HG03457 (cell line): ENCODE data around the gene AOPEP.

Experiments
- ATAC-seq: cut with Tn5 transposase; IDR thresholded peaks from one replicate; pipeline ENCODE4 v1.9.1; 2021; ENCODE audit warnings: moderate number of reproducible peaks; ENCODE audit not compliant: unreplicated experiment

The AOPEP gene

DNA sequence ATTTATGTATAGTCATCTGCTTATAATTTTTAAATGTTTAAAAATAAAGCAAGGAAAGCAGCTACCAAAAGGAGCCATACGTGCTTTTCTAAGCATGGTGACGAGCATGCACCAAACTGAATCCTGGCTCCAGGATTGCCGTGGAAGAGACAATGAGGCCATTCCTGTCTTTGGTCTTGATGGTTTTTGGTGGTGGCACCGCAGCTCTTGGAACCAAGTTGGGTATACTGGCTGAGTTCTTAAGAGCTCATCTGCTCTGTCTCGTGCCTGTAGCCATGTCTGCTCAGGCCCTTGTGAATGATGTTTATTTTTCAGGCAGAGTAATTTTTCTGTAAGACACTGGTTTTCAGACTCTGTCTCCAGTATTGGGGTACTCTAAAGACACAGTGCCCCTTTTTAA lies 345.0 kb downstream of the AOPEP start:
- no peak for ATAC-seq

DNA sequence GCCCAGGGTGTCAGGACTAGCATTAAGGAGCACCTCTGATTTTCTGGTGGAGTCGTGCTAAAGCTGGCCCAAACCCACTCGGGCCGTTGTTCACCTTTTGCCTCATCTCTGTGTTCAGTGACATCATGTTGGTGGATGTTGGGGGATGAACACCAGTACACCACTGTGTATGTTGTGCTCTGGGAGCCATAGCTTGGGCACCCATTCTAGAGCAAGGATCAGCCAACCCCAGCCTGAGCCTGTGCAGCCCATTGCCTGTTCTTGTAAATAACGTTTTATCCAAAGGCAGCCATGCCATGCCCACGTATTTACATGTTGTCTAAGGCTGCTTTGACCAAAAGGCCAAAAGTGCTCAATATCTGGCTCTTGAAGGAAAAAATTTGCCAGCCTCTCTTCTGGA lies 345.4 kb downstream of the AOPEP start:
- no peak for ATAC-seq

- no peak for ATAC-seq
Observed at GRCh38 chr9:95073042-95073607, 346.6 kb downstream of the AOPEP start.

DNA sequence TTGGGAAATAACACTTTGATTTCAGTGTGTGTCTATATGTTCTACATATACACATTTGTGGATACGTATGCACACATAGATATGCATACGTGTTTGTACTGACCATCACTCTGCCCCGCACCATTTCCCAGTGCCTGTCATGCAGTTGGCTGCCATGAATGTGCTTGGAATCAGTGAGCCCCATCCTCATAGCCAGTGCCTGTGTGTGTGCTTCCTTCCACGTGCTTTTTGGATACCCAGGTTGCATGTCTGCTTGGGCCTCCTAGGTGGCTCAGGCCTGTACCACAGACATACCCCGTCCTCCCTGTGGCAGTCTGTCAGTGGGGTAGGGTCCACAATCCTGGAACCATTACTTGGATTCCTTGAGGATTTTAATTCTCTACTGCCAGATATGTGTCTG lies 347.4 kb downstream of the AOPEP start:
- no peak for ATAC-seq

DNA sequence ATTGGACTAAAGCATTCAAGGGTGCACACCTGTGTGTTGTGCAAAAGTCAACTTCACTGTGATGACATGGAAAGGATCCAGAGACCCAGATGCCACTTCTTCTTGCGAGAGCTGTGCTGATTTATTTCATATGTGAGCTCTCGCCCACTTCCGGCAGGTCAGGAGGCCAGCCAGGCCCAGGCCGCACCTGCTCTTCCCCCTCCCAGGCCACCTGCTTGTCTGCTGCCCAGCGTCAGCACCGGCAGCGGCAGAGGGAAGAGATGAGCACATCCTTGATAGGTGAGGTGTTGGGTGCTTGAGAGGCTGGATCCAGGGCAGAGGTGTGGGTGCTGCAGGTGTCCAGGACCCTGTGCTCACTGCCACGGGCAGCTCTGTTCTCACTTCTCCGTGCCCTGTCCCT lies 348.1 kb downstream of the AOPEP start:
- ATAC-seq = no peak

- no peak for ATAC-seq
Observed at GRCh38 chr9:95075700-95076099, 349.2 kb downstream of the AOPEP start.

GRCh38 chr9:95076696-95077052 lies 350.2 kb downstream of the AOPEP start:
- ATAC-seq = no peak

GRCh38 chr9:95077053-95077765 lies 350.7 kb downstream of the AOPEP start:
- ATAC-seq = no peak

DNA sequence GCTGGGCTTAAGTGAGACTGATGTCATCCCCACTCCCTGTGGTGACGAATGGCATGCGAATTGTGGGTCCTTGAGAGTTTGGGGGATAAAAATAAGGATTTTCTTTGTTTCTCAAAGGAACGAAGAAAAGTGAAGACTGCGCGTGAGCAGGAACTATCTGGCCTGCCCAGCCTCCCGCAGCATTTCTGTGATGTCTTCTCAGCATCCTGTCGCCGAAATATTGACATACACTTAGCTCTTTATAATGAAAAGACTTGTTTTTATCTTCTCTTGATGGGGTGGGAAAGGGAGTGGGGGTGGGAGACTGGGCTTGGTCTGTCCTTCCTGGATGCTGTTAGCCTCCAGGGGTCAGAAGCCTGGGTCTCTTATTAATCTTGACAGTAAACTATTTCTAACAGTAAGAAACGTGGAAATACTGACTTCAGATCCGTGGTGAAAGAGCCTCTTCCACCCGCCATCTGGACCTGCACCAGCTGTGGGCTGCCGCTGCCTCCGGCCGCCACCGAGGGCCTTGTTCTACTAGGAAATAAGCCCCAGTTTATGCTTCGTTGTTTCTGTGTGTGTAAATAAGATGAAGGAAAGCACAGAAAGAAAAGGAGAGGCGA lies 351.4 kb downstream of the AOPEP start:
- ATAC-seq = no peak

DNA sequence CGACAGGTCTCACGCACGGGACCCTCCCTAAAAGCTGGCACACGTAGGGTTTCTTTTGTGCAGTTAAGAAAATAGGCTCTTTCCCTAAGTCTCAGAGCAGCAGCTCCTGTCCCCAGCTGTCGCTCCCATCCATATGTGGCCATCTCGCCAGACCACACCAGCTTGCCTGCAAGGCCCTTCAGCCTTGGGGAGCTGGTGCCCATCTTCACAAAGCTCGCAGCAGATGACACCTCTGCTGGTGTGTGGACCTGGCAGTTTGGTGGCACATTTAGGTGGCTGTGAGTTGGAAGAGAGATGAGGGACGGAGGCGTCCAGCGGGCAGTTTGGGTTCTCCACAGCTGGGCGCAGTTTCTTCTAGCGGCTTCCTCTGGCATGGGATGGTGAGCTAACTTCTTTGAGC lies 352.0 kb downstream of the AOPEP start:
- no peak for ATAC-seq

DNA sequence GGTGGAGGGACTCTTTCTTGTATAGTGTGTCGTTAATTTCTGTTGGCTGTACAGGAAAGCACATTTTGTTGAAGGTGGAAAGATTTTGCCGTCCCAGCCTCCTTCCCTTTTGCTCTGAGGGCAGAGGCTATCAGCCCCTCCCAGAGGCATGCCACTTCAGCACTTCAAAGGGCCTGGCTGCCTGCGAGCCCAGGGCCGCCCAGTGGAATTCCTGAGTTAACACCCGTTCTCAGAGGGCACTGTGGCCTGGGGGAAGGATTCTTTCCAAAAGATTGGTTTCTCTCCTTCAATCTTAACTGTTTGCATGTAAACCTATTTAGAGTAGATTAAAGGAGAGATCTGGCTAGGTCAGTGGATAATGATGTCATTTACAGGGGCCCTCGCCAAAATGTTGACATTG lies 352.4 kb downstream of the AOPEP start:
- ATAC-seq = no peak

- no peak for ATAC-seq
Observed at GRCh38 chr9:95079461-95079860, 353.0 kb downstream of the AOPEP start.

GRCh38 chr9:95080961-95081647 lies 354.6 kb downstream of the AOPEP start:
- no peak for ATAC-seq

GRCh38 chr9:95081998-95082397 lies 355.5 kb downstream of the AOPEP start:
- ATAC-seq = no peak

GRCh38 chr9:95082401-95083084 lies 356.0 kb downstream of the AOPEP start:
- no peak for ATAC-seq

DNA sequence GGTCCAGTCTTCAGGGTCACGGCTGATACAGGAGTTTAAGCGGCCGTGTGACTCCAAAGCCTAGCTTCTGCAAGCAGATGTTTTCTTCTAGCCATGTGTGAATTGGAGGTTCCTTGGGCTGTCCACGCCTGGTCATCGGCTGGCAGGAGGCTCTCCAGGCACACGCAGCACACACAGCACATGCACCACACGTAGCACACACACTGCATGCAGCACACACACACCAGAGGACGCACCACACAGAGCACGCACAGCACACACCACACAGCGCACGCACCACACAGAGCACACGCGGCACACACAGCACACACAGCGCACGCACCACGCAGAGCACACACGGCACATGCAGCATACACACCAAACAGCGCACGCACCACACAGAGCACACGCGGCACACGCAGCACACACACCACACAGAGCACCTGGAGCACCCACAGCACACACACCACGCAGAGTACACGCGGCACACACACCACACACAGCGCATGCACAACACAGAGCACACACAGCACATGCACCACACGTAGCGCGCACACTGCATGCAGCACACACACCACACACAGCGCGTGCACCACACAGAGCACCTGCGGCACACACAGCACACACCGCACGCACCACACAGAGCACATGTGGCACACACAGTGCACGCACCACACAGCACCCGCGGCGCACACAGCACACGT lies 356.7 kb downstream of the AOPEP start:
- no peak for ATAC-seq

- no peak for ATAC-seq
Observed at GRCh38 chr9:95084254-95084934, 357.9 kb downstream of the AOPEP start.

GRCh38 chr9:95085036-95085770 lies 358.7 kb downstream of the AOPEP start:
- no peak for ATAC-seq

DNA sequence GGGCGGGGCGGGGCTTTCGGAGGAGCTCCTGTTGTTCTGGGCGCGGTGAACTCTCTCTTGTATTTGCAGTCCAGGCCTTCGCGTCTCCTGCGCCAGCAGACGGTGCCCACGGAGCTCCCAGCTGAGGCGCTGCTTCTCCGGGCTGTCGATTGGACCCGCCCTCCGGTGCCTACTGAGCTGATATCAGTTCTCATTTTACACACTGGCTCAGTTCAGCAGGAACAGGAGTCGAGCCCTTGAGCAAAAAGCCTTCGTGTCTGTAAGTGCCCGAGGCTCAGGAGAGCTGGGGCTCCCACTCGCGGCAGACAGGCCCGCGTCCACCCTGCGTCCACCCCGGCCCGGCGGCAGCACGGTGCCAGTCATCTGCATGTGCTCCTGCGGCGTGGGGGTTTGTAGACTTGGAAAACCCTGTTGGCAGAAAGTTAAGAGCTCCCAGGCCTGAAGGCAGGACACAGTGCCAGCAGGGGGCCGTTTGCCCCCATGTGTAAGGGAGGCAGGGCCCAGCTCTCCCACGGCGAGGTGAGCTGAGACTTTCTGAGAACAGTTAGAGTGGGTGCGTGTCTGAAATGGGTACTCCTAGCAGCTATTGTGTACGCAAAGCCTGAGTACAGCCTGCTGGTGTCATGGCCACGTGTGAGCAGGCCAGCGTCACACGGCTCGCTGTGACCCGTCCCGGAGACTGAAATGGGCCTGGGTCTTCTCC lies 359.5 kb downstream of the AOPEP start:
- ATAC-seq = no peak
